Right atrium auricular region (tissue), 2 donors: ENCODE results near the gene TRPM1. TPM values are rescaled to one million over a fixed set of nuclear protein-coding genes. Genes with fewer than 3 reads are reported as not detected.
"Not testable (repeated sequence)": the region's sequence is repeated elsewhere in the genome, so short reads cannot be mapped to it uniquely, and the experiment has no call there.

Experiments used
- DNase-seq: peaks from one replicate; pipeline ENCODE4 v3.0.0-alpha.2; 2019; ENCODE audit warnings: low spot score
- H3K27ac ChIP-seq, 2 donors: fragments of 200-600 bp; sonication (generic); 1 replicate in 1 of 2; 2 replicates in 1 of 2; pipeline ENCODE4 v1.5.1; 2016 to 2019
- H3K27me3 ChIP-seq, 2 donors: fragments of 200-600 bp; sonication (generic); one replicate each; pipeline versions ENCODE4 v1.5.1 to v1.6.0; 2017 to 2019
- H3K36me3 ChIP-seq: fragments of 200-600 bp; sonication (generic); one replicate; pipeline ENCODE4 v1.5.1; 2016
- H3K4me1 ChIP-seq, 2 donors: fragments of 200-600 bp; sonication (generic); one replicate each; pipeline versions ENCODE4 v1.5.1 to v1.6.0; 2017 to 2019
- H3K4me3 ChIP-seq, 2 donors: fragments of 200-600 bp; sonication (generic); 1 replicate in 1 of 2; 2 replicates in 1 of 2; pipeline ENCODE4 v1.5.1; 2017 to 2019; ENCODE audit warnings: mild to moderate bottlenecking in 1 of 2, moderate library complexity in 1 of 2
- H3K9me3 ChIP-seq, 2 donors: fragments of 200-600 bp; sonication (generic); one replicate each; pipeline ENCODE4 v1.5.1; 2019
- CTCF ChIP-seq, 2 donors: fragments of 200-600 bp; sonication (generic); IDR thresholded peaks; one replicate each; pipeline ENCODE4 v1.5.1; 2019; ENCODE audit warnings: antibody characterized with exemption in 2 of 2
- total RNA-seq, 2 donors: library from RNA; depleted of rRNA; stranded (reverse); fragments of >200 nt; gene quantifications; one replicate each; pipeline ENCODE4 v1.1.0, GENCODE V29; 2016

Gene TRPM1
- total RNA-seq, 2 donors from 2014 or later: not detected

GRCh38 chr15:31096563-31096962 lies 5.0 kb downstream of the TRPM1 start:
- H3K9me3 ChIP-seq: no peaks in the 10 kb centered on the region
- no peak for DNase-seq
- no peak overlapping the region for H3K4me3 ChIP-seq
- no peaks in the 10 kb centered on the region for H3K4me1 ChIP-seq
- no peaks in the 10 kb centered on the region for H3K36me3 ChIP-seq
- no peak for TF ChIP-seq CTCF (IDR thresholded peaks at IDR 0.05)
- no peaks in the 10 kb centered on the region for H3K27me3 ChIP-seq
- H3K27ac ChIP-seq: no peak overlapping the region

- no peaks in the 10 kb centered on the region for H3K4me1 ChIP-seq
- H3K9me3 ChIP-seq: no peaks in the 10 kb centered on the region
- no peak overlapping the region for H3K4me3 ChIP-seq
- no peak for TF ChIP-seq CTCF (IDR thresholded peaks at IDR 0.05)
- H3K27ac ChIP-seq: no peak overlapping the region
- no peaks in the 10 kb centered on the region for H3K27me3 ChIP-seq
- DNase-seq: peak; percentile 38
- H3K36me3 ChIP-seq: no peaks in the 10 kb centered on the region
Observed at GRCh38 chr15:31091481-31091880, 10.0 kb downstream of the TRPM1 start.

- no peak overlapping the region for H3K27ac ChIP-seq
- H3K9me3 ChIP-seq: no peaks in the 10 kb centered on the region
- no peaks in the 10 kb centered on the region for H3K36me3 ChIP-seq
- H3K4me3 ChIP-seq: no peak overlapping the region
- TF ChIP-seq CTCF (IDR thresholded peaks at IDR 0.05): no peak
- H3K27me3 ChIP-seq: no peaks in the 10 kb centered on the region
- DNase-seq: no peak
- no peaks in the 10 kb centered on the region for H3K4me1 ChIP-seq
Observed at GRCh38 chr15:31090766-31091165, 10.8 kb downstream of the TRPM1 start.

- peak; percentile 7 for DNase-seq
- Histone ChIP-seq H3K4me1 (no peaks in the 10 kb centered on the region), H3K27me3 (no peaks in the 10 kb centered on the region), H3K36me3 (no peaks in the 10 kb centered on the region), H3K4me3 (no peak overlapping the region), H3K27ac (no peak overlapping the region), H3K9me3 (no peaks in the 10 kb centered on the region)
- TF ChIP-seq CTCF (IDR thresholded peaks at IDR 0.05): no peak
Observed at GRCh38 chr15:31089368-31090047, 12.0 kb downstream of the TRPM1 start.

GRCh38 chr15:31088672-31089367 lies 12.7 kb downstream of the TRPM1 start:
- TF ChIP-seq CTCF (IDR thresholded peaks at IDR 0.05): no peak
- no peaks in the 10 kb centered on the region for H3K36me3 ChIP-seq
- H3K4me1 ChIP-seq: no peaks in the 10 kb centered on the region
- no peaks in the 10 kb centered on the region for H3K9me3 ChIP-seq
- no peaks in the 10 kb centered on the region for H3K27me3 ChIP-seq
- H3K27ac ChIP-seq: no peak overlapping the region
- no peak overlapping the region for H3K4me3 ChIP-seq
- peak; percentile 26 for DNase-seq

- H3K36me3 ChIP-seq, H3K4me3 ChIP-seq, H3K27me3 ChIP-seq, H3K4me1 ChIP-seq, H3K27ac ChIP-seq, H3K9me3 ChIP-seq: not testable (repeated sequence)
- DNase-seq: peak; percentile 50
Observed at GRCh38 chr15:31088041-31088440, 13.5 kb downstream of the TRPM1 start.
